Endothelial cell (in vitro differentiated cells): ENCODE results near the gene FUOM. TPM values are rescaled to one million over a fixed set of nuclear protein-coding genes. Genes with fewer than 3 reads are reported as not detected.

Source experiments
- DNase-seq: peaks from one replicate; pipeline ENCODE4 v3.0.0; 2021; ENCODE audit warnings: low spot score
- H3K27ac Mint-ChIP-seq: one replicate; pipeline ENCODE4 v1.8.0; 2021; ENCODE audit warnings: mixed read lengths, inconsistent platforms; ENCODE audit not compliant: unreplicated experiment
- H3K27me3 Mint-ChIP-seq: one replicate; pipeline ENCODE4 v1.8.0; 2021; ENCODE audit warnings: mild to moderate bottlenecking, moderate library complexity, mixed read lengths, inconsistent platforms; ENCODE audit not compliant: unreplicated experiment
- H3K36me3 Mint-ChIP-seq: one replicate; pipeline ENCODE4 v1.8.0; 2021; ENCODE audit warnings: mild to moderate bottlenecking, low read depth, mixed read lengths, inconsistent platforms; ENCODE audit not compliant: unreplicated experiment
- H3K4me1 Mint-ChIP-seq: one replicate; pipeline ENCODE4 v1.8.0; 2021; ENCODE audit warnings: mild to moderate bottlenecking, mixed read lengths, inconsistent platforms; ENCODE audit not compliant: unreplicated experiment
- H3K4me3 Mint-ChIP-seq: one replicate; pipeline ENCODE4 v1.8.0; 2021; ENCODE audit warnings: mild to moderate bottlenecking, mixed read lengths, inconsistent platforms; ENCODE audit not compliant: unreplicated experiment
- H3K9me3 Mint-ChIP-seq: one replicate; pipeline ENCODE4 v1.8.0; 2021; ENCODE audit warnings: mixed read lengths, inconsistent platforms; ENCODE audit not compliant: unreplicated experiment
- total RNA-seq: library from RNA; stranded (reverse); fragmentation: NEBNext Ultra II Directional; extraction: Animal tissue kit (Norgen Biotek cat#: 25700); gene quantifications from one replicate; pipeline ENCODE4 v1.2.1, GENCODE V29; 2021; ENCODE audit not compliant: unreplicated experiment
- TF ChIP-seq, protein P1 (sequence below): fragments of 200-600 bp; sonication (generic); IDR thresholded peaks from one replicate; pipeline ENCODE4 v1.5.0; 2021; ENCODE audit warnings: antibody characterized with exemption; ENCODE audit not compliant: unreplicated experiment

The FUOM gene
- total RNA-seq, 1 donor from 2014 or later: 8.9 TPM

DNA sequence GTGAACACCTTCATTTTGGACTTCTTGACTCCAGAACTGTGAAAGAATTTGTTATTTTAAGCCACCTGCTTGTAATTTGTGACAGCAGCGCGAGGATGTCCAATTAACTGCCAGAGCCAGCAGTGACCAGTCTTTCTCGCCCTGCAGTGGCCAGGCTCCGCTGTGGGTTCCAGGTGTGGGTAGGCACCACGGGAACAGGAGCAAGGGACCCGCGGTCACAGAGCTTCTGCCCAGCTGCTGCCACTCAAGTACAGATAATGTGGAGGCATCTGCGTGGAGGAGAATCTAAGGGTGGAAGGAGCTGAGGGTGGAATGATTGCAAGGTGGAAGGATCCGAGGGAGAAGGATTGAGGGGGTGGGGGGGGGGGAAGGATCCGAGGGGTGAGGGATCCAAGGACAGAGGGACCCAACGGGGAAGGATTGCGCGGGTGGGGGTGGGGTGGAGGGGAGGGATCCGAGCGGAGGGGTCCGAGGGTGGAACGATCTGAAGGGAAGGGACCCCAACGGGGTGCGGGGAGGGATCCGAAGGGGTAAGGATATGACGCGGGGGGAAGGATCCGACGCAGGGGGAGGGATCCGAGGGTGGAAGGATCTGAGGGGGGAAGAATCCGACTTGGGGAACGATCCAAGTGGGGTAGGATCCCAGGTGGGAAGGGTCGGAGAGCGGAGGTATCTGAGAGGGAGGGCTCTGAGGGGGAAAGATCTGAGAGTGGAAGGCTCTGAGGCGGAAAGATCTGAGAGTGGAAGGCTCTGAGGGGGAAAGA is 24.7 kb downstream of the FUOM start:
- no peak for DNase-seq
- peaks cover 27% of the 10 kb centered on the region for H3K27me3 Mint-ChIP-seq
- H3K9me3 Mint-ChIP-seq: no peaks in the 10 kb centered on the region
- no peak overlapping the region for H3K4me3 Mint-ChIP-seq
- no peaks in the 10 kb centered on the region for H3K36me3 Mint-ChIP-seq
- TF ChIP-seq, protein P1, sequence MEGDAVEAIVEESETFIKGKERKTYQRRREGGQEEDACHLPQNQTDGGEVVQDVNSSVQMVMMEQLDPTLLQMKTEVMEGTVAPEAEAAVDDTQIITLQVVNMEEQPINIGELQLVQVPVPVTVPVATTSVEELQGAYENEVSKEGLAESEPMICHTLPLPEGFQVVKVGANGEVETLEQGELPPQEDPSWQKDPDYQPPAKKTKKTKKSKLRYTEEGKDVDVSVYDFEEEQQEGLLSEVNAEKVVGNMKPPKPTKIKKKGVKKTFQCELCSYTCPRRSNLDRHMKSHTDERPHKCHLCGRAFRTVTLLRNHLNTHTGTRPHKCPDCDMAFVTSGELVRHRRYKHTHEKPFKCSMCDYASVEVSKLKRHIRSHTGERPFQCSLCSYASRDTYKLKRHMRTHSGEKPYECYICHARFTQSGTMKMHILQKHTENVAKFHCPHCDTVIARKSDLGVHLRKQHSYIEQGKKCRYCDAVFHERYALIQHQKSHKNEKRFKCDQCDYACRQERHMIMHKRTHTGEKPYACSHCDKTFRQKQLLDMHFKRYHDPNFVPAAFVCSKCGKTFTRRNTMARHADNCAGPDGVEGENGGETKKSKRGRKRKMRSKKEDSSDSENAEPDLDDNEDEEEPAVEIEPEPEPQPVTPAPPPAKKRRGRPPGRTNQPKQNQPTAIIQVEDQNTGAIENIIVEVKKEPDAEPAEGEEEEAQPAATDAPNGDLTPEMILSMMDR: no peak
- no peak overlapping the region for H3K27ac Mint-ChIP-seq
- H3K4me1 Mint-ChIP-seq: no peaks in the 10 kb centered on the region

DNA sequence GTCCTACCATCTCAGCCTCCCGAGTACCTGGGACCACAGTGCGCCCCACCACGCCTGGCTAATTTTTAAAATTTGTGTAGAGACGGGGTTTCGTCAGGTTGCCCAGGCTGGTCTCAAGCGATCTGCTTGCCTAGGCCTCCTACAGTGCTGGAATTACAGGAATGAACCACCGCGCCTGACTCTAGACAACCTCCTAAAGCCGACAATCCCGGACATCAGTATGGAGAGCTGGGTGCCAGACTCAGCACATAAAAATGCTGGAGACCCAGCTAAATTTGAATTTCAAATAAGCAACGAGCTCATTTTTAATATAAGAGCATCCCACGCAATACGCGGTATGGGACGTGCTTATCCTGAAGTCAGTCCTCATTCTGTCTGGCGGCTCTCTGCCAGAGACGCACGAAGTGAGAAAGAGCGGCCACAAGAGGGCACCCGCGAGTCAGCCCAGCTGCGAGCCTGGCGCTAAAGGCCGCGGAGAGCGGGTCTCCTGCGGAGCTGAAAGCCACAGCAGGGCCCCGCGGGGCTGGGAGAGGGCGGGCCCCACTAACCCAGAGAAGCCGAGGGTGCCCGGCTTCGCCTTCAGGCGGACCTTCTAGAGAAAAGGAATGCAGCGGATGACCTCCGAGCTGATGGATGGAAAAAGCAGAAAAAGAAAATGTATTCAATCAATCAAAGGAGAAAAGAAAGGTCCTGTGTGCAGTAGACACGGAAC is 28.2 kb downstream of the FUOM start:
- Mint-ChIP-seq H3K9me3 (no peaks in the 10 kb centered on the region), H3K4me3 (no peak overlapping the region), H3K27me3 (peaks cover 35% of the 10 kb centered on the region), H3K27ac (no peak overlapping the region), H3K36me3 (no peaks in the 10 kb centered on the region), H3K4me1 (no peaks in the 10 kb centered on the region)
- TF ChIP-seq, protein P1: peak; percentile 89
- DNase-seq: peak; percentile 92

DNA sequence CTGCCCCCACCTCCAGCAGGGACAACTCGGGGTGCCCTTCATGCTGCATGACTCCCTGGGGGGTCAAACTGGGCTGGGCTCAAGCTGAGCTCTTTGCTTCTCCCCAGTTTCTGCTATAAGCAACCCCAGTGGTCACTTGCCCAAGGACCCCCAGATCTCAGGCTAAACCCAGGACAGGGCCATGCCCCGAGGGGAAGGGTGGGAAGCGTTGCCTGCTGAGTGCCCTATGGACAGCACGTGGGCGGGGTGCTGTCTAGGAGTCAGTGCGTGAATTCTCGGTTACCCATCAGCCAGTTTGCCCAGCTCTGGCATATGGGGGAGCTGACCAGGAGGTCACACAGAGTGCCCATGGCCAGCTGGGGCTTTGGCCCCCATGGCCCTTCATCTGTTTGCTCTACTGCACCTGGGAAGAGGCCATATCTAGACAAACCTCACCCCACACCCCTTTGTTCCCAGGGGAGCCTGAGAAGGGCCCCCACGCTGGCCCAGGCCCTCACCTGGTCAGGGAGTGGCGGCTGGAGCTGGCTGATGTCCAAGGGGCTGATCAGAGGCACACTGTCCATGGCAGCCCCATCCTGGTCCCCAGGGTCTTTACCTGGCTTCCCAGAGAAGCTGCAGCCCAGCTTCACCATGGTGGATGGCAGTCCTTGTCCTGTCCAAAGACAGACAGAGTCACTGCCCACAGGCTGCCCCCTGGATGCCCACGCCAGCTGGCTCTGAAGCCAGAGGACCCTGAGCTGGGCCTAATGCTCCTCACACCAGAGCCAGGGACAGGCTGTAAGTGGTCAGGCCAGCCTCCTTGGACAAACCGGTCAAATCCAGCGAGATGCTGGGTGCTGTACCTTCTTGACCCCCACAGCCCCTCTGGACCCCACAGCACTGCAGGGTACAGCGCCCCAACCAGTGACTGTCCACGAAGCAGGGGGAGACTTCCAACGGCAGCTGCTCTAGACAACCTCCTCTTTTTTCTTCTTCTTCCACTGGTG is 29.2 kb downstream of the FUOM start:
- Mint-ChIP-seq H3K27ac (no peak overlapping the region), H3K27me3 (peaks cover 33% of the 10 kb centered on the region), H3K4me1 (no peaks in the 10 kb centered on the region), H3K9me3 (no peaks in the 10 kb centered on the region), H3K4me3 (no peak overlapping the region), H3K36me3 (no peaks in the 10 kb centered on the region)
- TF ChIP-seq, protein P1: no peak
- no peak for DNase-seq

DNA sequence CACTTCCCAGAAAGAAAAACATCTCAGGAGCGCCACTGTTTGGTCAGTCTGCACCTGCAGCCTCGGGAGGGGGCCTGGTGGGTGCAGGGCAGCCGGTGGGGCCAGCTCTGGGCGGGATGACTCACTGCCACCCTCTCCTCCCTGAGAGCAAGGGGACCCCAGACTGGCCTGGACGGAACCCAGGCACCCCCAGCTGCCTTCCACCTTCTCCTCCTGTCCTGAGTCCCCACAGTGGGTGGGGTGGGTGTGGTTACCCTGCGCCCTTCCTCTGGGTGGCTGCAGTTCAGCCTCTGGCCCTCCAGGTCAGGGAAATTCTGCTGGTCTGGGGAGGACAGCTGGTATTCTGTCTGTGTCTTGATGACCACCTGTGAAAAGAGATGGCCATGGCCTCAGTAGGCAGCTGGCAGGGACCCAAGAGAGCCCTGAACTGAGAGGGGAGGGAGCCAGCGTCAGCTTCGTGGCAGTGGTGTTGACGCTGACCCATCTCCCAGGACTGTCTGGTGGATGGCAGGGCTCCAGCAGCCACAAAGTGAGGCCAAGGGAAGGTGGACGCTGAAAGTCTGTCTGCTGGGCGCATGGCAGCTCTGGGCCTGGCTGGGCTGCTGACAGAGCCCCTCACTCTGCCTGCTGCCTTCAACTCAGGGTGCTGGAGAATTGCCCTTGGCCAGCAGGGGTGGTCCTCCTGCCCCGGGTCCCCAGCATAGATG is 30.0 kb downstream of the FUOM start:
- Mint-ChIP-seq H3K4me3 (no peak overlapping the region), H3K27ac (no peak overlapping the region), H3K27me3 (peaks cover 31% of the 10 kb centered on the region), H3K36me3 (no peaks in the 10 kb centered on the region), H3K9me3 (no peaks in the 10 kb centered on the region), H3K4me1 (no peaks in the 10 kb centered on the region)
- DNase-seq: no peak
- TF ChIP-seq, protein P1: no peak
